ENCODE results near the gene C1orf74. TPM values are rescaled to one million over a fixed set of nuclear protein-coding genes. Genes with fewer than 3 reads are reported as not detected.

C1orf74 gene
- total RNA-seq, 3 donors from 2014 or later (not counting 1 experiment from before 2014, with no cell fraction given): 0.75 to 0.88 (median 0.80) TPM

GRCh38 chr1:209780268-209780667 is 4.1 kb downstream of the C1orf74 start:
- H3K27ac ChIP-seq (ENCODE audit: low read length): no peak overlapping the region
- H3K36me3 ChIP-seq (ENCODE audit: control insufficient read depth, insufficient read depth, low read length): peaks cover 75% of the 10 kb centered on the region
- no peak overlapping the region for H3K4me3 ChIP-seq (ENCODE audit: low read length)
- Mint-ChIP-seq H3K27me3 (ENCODE audit: low read depth in 2 of 2) (no peaks in the 10 kb centered on the region), H3K9me3 (no peaks in the 10 kb centered on the region), H3K27ac (peak overlapping the region; percentile 59 to 78), H3K4me1 (peaks cover 50 to 51% of the 10 kb centered on the region in 2 donors), H3K4me3 (no peak overlapping the region), H3K36me3 (peaks cover 38% of the 10 kb centered on the region)
- TF ChIP-seq CTCF (IDR thresholded peaks at IDR 0.05): no peak
- no peaks in the 10 kb centered on the region for H3K27me3 ChIP-seq (ENCODE audit: control insufficient read depth, insufficient read depth, low read length)
- DNase-seq: no peak
- WGBS (ENCODE audit: insufficient coverage): 79% methylated on average over 4 of the region's 4 CpGs
- intact Hi-C loops (cut with micrococcal nuclease): no loop called here
- no peaks in the 10 kb centered on the region for H3K9me3 ChIP-seq (ENCODE audit: control insufficient read depth, insufficient read depth, low read length)
- no peak for ATAC-seq
- H3K4me1 ChIP-seq (ENCODE audit: control insufficient read depth, insufficient read depth, low read length): peaks cover 22% of the 10 kb centered on the region

- H3K27ac ChIP-seq (ENCODE audit: low read length): no peak overlapping the region
- peaks cover 31 to 46% of the 10 kb centered on the region in 2 donors for H3K4me1 Mint-ChIP-seq
- H3K27me3 ChIP-seq (ENCODE audit: control insufficient read depth, insufficient read depth, low read length): no peaks in the 10 kb centered on the region
- peaks cover 97% of the 10 kb centered on the region for H3K36me3 ChIP-seq (ENCODE audit: control insufficient read depth, insufficient read depth, low read length)
- intact Hi-C loops (cut with micrococcal nuclease): no loop called here
- peaks cover 51% of the 10 kb centered on the region for H3K36me3 Mint-ChIP-seq
- H3K27me3 Mint-ChIP-seq (ENCODE audit: low read depth in 2 of 2): no peaks in the 10 kb centered on the region
- no peaks in the 10 kb centered on the region for H3K9me3 Mint-ChIP-seq
- H3K4me1 ChIP-seq (ENCODE audit: control insufficient read depth, insufficient read depth, low read length): peaks cover 6% of the 10 kb centered on the region
- ATAC-seq: no peak
- H3K4me3 Mint-ChIP-seq: no peak overlapping the region
- H3K9me3 ChIP-seq (ENCODE audit: control insufficient read depth, insufficient read depth, low read length): no peaks in the 10 kb centered on the region
- TF ChIP-seq CTCF (IDR thresholded peaks at IDR 0.05): no peak
- H3K4me3 ChIP-seq (ENCODE audit: low read length): no peak overlapping the region
- 93% methylated on average over 1 of the region's 1 CpG for WGBS (ENCODE audit: insufficient coverage)
- DNase-seq: no peak
- peak overlapping the region; percentile 59 to 78 for H3K27ac Mint-ChIP-seq
These were observed 6.3 kb downstream of the C1orf74 start for GRCh38 chr1:209778102-209778501.

- H3K4me3 ChIP-seq (ENCODE audit: low read length): no peak overlapping the region
- H3K4me1 ChIP-seq (ENCODE audit: control insufficient read depth, insufficient read depth, low read length): peaks cover 5% of the 10 kb centered on the region
- intact Hi-C loops (cut with micrococcal nuclease): no loop called here
- H3K36me3 ChIP-seq (ENCODE audit: control insufficient read depth, insufficient read depth, low read length): peaks cover 97% of the 10 kb centered on the region
- no peak for DNase-seq
- WGBS (ENCODE audit: insufficient coverage): 97% methylated on average over 2 of the region's 2 CpGs
- Mint-ChIP-seq H3K4me3 (no peak overlapping the region), H3K27ac (peak overlapping the region; percentile 59 to 78), H3K27me3 (ENCODE audit: low read depth in 2 of 2) (no peaks in the 10 kb centered on the region), H3K4me1 (peaks cover 28 to 43% of the 10 kb centered on the region in 2 donors), H3K36me3 (peaks cover 49% of the 10 kb centered on the region), H3K9me3 (no peaks in the 10 kb centered on the region)
- H3K9me3 ChIP-seq (ENCODE audit: control insufficient read depth, insufficient read depth, low read length): no peaks in the 10 kb centered on the region
- H3K27me3 ChIP-seq (ENCODE audit: control insufficient read depth, insufficient read depth, low read length): no peaks in the 10 kb centered on the region
- no peak overlapping the region for H3K27ac ChIP-seq (ENCODE audit: low read length)
- TF ChIP-seq CTCF (IDR thresholded peaks at IDR 0.05): no peak
- no peak for ATAC-seq
These were observed 6.8 kb downstream of the C1orf74 start for GRCh38 chr1:209777587-209777986.

GRCh38 chr1:209775678-209776077 is 8.7 kb downstream of the C1orf74 start:
- no peak overlapping the region for H3K27ac Mint-ChIP-seq
- H3K4me1 Mint-ChIP-seq: peaks cover 24 to 38% of the 10 kb centered on the region in 2 donors
- no peaks in the 10 kb centered on the region for H3K9me3 Mint-ChIP-seq
- Histone ChIP-seq H3K4me1 (ENCODE audit: control insufficient read depth, insufficient read depth, low read length) (peaks cover 24% of the 10 kb centered on the region), H3K36me3 (ENCODE audit: control insufficient read depth, insufficient read depth, low read length) (peaks cover 83% of the 10 kb centered on the region), H3K27me3 (ENCODE audit: control insufficient read depth, insufficient read depth, low read length) (no peaks in the 10 kb centered on the region), H3K9me3 (ENCODE audit: control insufficient read depth, insufficient read depth, low read length) (no peaks in the 10 kb centered on the region), H3K4me3 (ENCODE audit: low read length) (no peak overlapping the region), H3K27ac (ENCODE audit: low read length) (no peak overlapping the region)
- 61% methylated on average over 2 of the region's 2 CpGs for WGBS (ENCODE audit: insufficient coverage)
- TF ChIP-seq CTCF (IDR thresholded peaks at IDR 0.05): no peak
- ATAC-seq: no peak
- H3K4me3 Mint-ChIP-seq: no peak overlapping the region
- no peak for DNase-seq
- no peaks in the 10 kb centered on the region for H3K27me3 Mint-ChIP-seq (ENCODE audit: low read depth in 2 of 2)
- peaks cover 44% of the 10 kb centered on the region for H3K36me3 Mint-ChIP-seq
- intact Hi-C loops (cut with micrococcal nuclease): no loop called here
